Stimulated activated CD4-positive, alpha-beta T cell treated with anti-CD3 and anti-CD28 coated beads, Interleukin-2, amount 100 ng/mL, for 24 hours (primary cell): ENCODE measurements around the gene NOS3.
"Not testable (repeated sequence)": the region's sequence is repeated elsewhere in the genome, so short reads cannot be mapped to it uniquely, and the experiment has no call there.

Experiments
- DNase-seq, 2 donors: peaks; one replicate each; pipeline ENCODE4 v3.0.0-alpha.2; 2020

NOS3 gene

GRCh38 chr7:151039850-151040548, 49.2 kb downstream of the NOS3 start:
- no peak for DNase-seq

GRCh38 chr7:151040616-151041375, 50.0 kb downstream of the NOS3 start:
- no peak for DNase-seq

- DNase-seq = not testable (repeated sequence)
Observed at GRCh38 chr7:151043449-151043848, 52.6 kb downstream of the NOS3 start.

DNA sequence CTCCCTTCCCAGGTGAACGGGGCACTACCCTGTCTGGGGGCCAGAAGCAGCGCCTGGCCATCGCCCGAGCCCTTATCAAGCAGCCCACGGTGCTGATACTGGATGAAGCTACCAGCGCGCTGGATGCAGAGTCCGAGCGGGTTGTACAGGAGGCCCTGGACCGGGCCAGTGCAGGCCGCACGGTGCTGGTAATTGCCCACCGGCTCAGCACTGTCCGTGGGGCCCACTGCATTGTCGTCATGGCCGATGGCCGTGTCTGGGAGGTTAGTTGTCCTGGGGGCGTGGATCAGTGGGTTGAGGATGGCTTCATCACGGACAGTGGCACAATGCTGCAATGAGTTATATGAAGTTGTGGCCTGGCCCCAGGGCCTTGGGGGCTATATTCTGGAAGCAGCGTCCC, 53.1 kb downstream of the NOS3 start:
- DNase-seq = no peak

DNA sequence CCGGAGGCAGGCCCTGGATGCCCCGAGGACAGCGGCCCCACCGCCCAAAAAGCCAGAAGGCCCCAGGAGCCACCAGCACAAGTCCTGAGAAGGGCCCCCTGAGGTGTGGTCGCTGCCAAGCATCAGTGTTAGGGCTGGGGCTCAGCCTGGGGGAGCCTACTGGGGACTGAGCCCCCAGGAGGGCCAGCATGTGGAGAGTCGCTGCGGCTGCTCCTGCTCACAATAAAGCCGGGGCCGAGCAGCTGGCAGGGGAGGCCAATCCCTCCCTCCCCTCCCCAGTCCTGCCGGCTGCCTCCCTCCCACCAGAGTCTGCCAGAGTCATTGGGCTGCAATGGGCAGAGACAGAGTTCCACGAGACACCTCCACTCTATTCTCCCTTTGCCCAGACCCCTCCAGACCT, 54.4 kb downstream of the NOS3 start:
- DNase-seq = no peak

GRCh38 chr7:151045967-151046366, 55.1 kb downstream of the NOS3 start:
- no peak for DNase-seq

DNA sequence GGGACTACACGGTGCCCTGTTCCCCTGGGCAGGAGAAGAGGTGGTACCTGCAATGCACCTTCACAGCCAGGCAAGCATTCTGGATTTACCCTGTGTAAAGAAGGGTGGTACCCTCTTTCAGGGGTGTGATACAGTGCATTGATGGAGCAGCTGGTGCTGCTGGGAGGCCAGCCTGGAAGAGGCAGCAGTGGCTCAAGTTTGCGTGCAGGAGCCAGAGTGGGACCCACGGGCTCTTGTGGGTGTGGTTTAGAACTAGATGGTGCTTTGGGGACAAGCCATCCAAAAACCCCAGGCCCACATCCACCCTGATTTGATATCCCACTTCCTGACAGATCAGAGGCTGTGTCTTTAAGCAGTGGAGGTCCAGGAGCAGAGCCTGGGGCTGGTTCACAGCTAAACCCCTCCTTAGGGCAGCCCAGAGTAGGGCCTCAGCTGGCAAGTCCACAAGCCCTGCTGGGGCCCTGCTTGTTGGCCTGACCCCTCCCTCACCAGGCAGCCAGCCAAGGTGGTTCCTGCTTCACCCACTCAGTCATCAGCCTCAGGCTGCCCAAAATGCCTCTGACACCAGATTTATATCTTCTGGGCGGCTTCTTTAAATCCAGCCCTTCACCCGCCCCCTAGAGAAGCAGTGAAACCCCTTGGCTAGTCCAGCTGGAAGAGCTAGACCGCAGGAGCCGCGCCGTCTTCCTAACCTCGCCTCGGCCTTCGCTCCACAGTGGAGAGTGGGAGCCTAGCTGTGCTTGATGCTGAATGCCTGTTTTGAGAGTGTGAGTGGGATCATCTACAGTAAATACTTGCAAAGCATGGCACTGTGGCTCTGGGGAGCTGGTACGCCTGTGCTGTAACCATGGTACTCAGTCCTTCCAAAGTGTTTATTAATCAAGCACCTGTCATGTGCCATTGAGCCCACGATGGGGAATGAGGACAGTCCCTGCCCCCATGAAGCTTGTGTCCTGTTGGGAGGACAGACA, 56.1 kb downstream of the NOS3 start:
- no peak for DNase-seq

GRCh38 chr7:151047976-151048815, 57.4 kb downstream of the NOS3 start, which contains the start of gene ASIC3:
Gene ASIC3 (plus strand): TSS chr7:151048531. CDS start chr7:151048886, 355 bp downstream.
- DNase-seq = no peak

- DNase-seq = no peak
Observed at GRCh38 chr7:151048911-151049463, 58.2 kb downstream of the NOS3 start.

DNA sequence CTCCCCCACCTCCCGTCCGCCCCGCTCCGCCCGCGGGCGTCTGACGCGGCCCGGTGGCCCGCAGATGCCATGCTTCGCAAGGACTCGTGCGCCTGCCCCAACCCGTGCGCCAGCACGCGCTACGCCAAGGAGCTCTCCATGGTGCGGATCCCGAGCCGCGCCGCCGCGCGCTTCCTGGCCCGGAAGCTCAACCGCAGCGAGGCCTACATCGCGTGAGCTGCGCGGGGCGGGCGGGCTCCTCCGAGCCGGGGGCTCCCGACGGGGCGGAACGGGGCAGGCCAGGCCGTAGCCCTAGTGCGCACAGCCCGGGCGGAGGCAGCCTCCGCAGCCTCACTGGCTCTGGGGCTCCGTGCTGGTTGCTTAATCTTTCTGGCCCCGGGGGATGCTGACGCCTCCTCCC, 60.3 kb downstream of the NOS3 start:
- DNase-seq = peak; percentile 64 to 66

DNA sequence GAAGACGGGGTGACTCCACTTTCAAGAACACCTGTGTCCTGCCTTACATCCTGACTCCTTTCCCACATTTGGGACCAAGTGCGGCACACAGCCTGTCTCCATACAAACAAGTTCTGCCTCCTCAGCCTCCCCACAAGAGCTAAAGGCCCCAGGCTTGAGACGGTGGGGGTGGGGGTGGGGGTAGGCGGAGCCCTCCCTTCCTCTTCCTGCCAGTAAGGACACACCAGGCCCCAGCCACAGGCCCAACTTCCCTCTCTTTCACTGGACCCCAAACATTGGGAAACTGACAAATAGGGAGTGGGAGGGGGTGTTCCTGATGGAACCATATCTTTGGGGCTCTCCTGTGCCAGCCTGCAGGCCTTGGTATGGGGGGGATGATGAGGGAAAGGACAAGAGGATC, 62.3 kb downstream of the NOS3 start:
- DNase-seq = no peak

GRCh38 chr7:151053751-151054150, 62.9 kb downstream of the NOS3 start:
- DNase-seq = no peak

DNA sequence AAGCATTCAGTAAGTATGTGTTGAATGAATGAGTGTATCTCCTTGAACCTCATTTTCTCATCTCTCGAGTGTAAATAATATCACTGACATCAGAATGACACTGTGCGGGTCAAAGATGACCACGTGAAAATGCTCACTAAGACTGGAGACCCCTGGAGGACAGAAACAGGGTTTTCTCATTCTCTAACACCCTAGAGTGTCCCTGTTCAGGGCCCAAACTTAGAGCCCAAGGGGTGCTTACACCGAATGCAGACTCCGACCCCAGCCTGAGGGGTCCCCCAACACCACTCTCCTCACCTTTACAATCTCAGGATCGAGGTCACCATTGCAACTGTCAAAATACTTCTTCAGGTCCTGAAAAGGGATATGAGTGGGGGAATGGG, 65.5 kb downstream of the NOS3 start:
- DNase-seq = no peak

DNA sequence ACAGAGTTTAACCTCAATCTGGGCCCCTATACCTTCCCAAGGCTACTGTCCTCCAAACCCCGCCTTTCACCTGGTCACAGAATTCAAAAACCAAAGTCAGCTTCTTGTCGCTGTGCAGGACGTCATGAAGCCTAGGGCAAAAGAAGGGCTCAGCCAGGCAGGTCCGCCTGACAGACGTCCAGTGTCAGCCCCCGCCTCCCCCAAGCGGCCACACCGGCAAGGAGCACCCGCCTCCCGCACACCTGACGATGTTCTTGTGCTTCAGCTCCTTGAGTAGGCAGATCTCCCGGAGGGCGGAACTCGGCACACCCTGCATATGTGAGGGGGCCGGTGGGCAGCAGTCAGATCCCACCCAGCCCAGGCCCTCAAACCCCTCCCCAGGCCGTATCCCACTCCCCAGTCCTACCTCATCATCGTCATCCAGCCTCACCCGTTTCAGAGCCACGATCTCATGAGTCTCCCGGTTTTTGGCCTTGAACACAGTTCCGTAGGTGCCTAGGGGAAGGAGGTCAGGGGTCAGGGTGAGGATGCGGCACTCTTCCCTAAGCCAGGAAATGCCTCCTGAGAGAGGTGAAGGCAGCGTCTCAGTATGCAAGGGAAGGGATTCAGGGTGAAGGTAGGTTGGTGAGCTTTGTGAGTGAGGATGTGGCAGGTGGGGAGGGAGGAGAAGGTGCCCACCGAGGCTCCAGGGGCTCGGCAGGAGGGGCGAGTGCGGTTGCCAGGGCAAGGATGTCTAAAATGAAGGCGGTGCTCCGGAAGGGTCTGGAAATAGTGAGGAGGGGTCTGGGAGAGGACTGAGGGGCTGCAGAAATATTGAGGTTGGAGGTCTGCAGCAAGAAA, 66.1 kb downstream of the NOS3 start:
- no peak for DNase-seq

- no peak for DNase-seq
Observed at GRCh38 chr7:151057506-151057988, 66.7 kb downstream of the NOS3 start, which contains the start of gene CDK5. Gene CDK5 (minus strand): TSS chr7:151057897. CDS start chr7:151057848, 49 bp downstream.

DNA sequence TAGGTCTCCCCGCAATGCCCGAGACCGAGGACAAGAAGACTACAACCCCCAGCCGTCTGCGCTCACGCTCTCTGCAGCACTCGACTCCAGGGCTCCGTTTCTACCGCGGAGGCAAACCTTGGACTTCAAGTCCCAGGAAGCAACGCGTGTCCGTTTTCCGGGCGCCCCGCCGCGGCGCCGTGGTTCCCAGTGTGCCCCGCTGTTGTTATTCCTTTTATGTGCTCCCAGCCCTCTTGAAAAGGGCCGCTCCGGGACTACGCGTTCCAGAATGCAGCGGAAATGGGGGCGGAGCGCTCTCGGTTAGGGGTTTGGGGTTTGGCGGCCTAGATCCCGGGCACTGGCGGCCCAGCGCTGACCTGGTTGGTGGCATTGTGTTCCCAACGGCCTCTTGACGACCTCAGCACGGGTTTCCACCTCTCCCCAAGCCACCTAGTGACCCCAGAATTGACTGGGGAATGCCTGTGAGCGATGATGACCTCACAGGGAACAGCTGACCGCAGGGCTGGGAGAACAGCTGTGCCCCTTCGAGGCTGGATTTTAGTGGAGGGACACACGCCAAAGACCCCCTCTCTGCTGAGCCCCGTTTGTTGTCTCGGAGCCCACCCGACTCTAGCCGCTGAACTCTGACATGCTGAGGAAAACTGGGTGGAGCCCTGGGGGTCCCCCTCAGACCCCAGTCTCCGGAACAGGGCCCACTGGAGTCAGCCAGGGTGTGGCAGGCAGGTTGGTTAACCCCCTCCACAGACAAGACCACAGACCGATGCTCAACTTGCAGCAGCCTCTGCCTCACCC, 67.4 kb downstream of the NOS3 start:
- DNase-seq = peak; percentile 96 to 97

- peak in 1 of 2 donors; percentile 29 for DNase-seq
Observed at GRCh38 chr7:151058781-151059366, 68.1 kb downstream of the NOS3 start.

- peak; percentile 76 to 79 for DNase-seq
Observed at GRCh38 chr7:151059367-151060112, 68.7 kb downstream of the NOS3 start, which contains the start of gene SLC4A2. Gene SLC4A2 (plus strand): TSS chr7:151059589. CDS start chr7:151061988, 2,399 bp downstream.

- no peak for DNase-seq
Observed at GRCh38 chr7:151060113-151060415, 69.2 kb downstream of the NOS3 start.
